Thyroid gland (tissue), 4 donors: ENCODE measurements around the gene RASGRF2.

Source experiments
- CTCF ChIP-seq, 6 experiments: fragments of 200-600 bp in 3 of 6; fragments of 450-650 bp in 3 of 6; sonication (generic) in 3 of 6; IDR thresholded peaks; one replicate each; pipeline ENCODE4 v1.5.1; 2016 to 2019; ENCODE audit warnings: antibody characterized with exemption in 6 of 6, mild to moderate bottlenecking in 2 of 6, inconsistent platforms in 1 of 6, moderate library complexity in 1 of 6
- POLR2A ChIP-seq, 2 donors: fragments of 450-650 bp; IDR thresholded peaks; one replicate each; pipeline ENCODE4 v1.6.1; 2017; ENCODE audit warnings: antibody characterized with exemption in 2 of 2, mild to moderate bottlenecking in 2 of 2, moderate library complexity in 1 of 2

DNA sequence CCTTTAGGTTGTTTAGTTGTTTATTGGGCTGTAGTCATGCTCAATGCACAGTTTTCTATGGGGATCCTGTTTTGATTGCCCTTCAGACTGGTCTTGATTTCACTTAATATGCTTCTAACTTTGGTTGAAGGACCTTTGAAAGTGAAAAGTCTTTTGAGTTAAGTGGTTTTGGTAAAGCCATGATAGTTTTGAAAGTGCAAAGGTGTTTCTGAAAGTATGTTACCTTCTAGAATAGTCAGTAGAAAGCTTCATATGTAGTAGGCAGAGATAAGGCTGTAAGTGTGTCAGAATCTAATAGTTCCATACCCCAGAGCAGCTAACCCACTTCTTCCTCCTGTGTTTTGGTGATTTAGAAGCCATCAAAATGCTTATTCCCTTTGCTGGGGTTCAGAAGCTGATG is 46.1 kb downstream of the RASGRF2 start:
- TF ChIP-seq CTCF (IDR thresholded peaks at IDR 0.05), result no peak
- TF ChIP-seq POLR2A (IDR thresholded peaks at IDR 0.05), result no peak
